Ascending aorta (tissue), 2 donors: ENCODE results near the gene VGLL1. TPM values are rescaled to one million over a fixed set of nuclear protein-coding genes. Genes with fewer than 3 reads are reported as not detected.

Source experiments
- DNase-seq, 2 donors: peaks; one replicate each; pipeline ENCODE4 v3.0.0-alpha.2; 2019; ENCODE audit warnings: low spot score in 2 of 2
- H3K27ac ChIP-seq, 2 donors: fragments of 200-600 bp; sonication (generic); one replicate each; pipeline ENCODE4 v1.5.1; 2016 to 2017; ENCODE audit warnings: mild to moderate bottlenecking in 1 of 2
- H3K27me3 ChIP-seq: fragments of 200-600 bp; sonication (generic); one replicate; pipeline ENCODE4 v1.5.1; 2017
- H3K36me3 ChIP-seq, 2 donors: fragments of 200-600 bp; sonication (generic); one replicate each; pipeline ENCODE4 v1.5.1; 2016
- H3K4me1 ChIP-seq, 2 donors: fragments of 200-600 bp; sonication (generic); one replicate each; pipeline ENCODE4 v1.5.1; 2016 to 2017; ENCODE audit warnings: mild to moderate bottlenecking in 1 of 2
- H3K4me3 ChIP-seq, 2 donors: fragments of 200-600 bp; sonication (generic); one replicate each; pipeline ENCODE4 v1.5.1; 2016 to 2017; ENCODE audit warnings: mild to moderate bottlenecking in 1 of 2
- H3K9me3 ChIP-seq, 2 donors: fragments of 200-600 bp; sonication (generic); one replicate each; pipeline ENCODE4 v1.5.1; 2016
- intact Hi-C: fragments of 100-400 bp; cut with DNase I; formaldehyde crosslinking; loops from one replicate; pipeline ENCODE4 v1.15.1; 2023
- total RNA-seq: library from RNA; depleted of rRNA; stranded (reverse); fragments of >200 nt; gene quantifications from one replicate; pipeline ENCODE4 v1.1.0, GENCODE V29; 2016
- TF ChIP-seq, protein P1 (sequence below), 3 experiments: fragments of 200-600 bp in 2 of 3; fragments of 450-650 bp in 1 of 3; sonication (generic) in 2 of 3; IDR thresholded peaks; one replicate each; pipeline ENCODE4 v1.5.1; 2016 to 2019; ENCODE audit warnings: antibody characterized with exemption in 3 of 3, mild to moderate bottlenecking in 1 of 3, moderate library complexity in 1 of 3

Gene VGLL1
- total RNA-seq, 1 donor from 2014 or later = not detected

DNA sequence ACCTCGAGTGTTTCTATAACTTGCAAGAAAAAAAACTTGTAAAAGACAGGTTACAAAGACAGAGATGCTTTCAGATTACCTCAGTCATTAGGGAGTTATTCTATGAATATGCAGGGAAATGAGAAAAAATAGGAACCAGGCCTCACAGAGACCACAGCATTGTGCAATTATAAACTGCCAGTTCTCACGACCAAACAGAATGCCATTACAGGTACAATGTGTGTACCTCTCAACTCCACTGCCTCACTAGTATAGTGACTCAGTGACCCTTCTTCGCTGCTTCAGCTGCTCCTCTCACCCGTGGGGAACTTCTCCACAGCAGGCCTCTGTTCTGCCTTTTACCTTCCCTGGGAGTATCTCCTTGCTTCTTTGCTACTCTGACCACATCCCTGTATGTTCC is 37.0 kb upstream of the VGLL1 start:
- no peaks in the 10 kb centered on the region for H3K9me3 ChIP-seq
- H3K36me3 ChIP-seq = no peaks in the 10 kb centered on the region
- TF ChIP-seq, protein P1, sequence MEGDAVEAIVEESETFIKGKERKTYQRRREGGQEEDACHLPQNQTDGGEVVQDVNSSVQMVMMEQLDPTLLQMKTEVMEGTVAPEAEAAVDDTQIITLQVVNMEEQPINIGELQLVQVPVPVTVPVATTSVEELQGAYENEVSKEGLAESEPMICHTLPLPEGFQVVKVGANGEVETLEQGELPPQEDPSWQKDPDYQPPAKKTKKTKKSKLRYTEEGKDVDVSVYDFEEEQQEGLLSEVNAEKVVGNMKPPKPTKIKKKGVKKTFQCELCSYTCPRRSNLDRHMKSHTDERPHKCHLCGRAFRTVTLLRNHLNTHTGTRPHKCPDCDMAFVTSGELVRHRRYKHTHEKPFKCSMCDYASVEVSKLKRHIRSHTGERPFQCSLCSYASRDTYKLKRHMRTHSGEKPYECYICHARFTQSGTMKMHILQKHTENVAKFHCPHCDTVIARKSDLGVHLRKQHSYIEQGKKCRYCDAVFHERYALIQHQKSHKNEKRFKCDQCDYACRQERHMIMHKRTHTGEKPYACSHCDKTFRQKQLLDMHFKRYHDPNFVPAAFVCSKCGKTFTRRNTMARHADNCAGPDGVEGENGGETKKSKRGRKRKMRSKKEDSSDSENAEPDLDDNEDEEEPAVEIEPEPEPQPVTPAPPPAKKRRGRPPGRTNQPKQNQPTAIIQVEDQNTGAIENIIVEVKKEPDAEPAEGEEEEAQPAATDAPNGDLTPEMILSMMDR (IDR thresholded peaks at IDR 0.05) = no peak
- intact Hi-C loops = loop anchor here (5.0 to 10.0 kb wide), 5 partner anchors 228 to 523 kb away; partner anchors contain the start of gene MMGT1
- no peak overlapping the region for H3K4me3 ChIP-seq
- DNase-seq = no peak
- H3K27ac ChIP-seq = no peak overlapping the region
- peaks cover 4% of the 10 kb centered on the region for H3K27me3 ChIP-seq
- H3K4me1 ChIP-seq = no peaks in the 10 kb centered on the region

DNA sequence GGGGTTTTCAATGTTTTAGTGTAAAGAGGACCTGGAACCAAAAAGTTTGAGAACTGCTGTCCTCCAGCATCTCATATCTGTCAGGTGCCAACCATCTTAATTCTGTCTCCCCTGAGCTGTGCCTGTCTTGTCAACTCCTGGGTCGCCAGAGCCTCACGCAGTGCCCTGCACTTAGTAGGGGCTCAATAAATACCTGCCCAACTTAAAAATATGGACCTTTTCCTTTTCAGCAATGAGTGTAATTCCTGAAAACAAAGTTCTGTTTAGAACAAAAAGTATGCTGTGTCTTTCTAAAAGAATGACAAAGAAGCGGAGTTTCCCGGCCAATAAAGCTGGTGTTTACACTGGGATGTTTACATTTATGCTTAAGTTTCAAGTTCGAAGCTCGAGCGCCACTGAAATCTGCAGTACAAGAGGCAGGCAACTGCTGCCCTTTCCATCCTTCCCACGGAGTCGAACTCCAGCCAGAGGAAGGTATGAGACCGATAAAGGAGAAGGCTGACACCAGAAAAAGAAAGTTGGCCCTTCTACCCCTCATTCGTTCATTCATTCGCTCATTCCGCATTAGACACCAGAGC is 35.7 kb upstream of the VGLL1 start:
- Histone ChIP-seq H3K9me3 (no peaks in the 10 kb centered on the region), H3K4me1 (no peaks in the 10 kb centered on the region), H3K27me3 (peaks cover 4% of the 10 kb centered on the region), H3K27ac (peak overlapping the region; percentile 86 to 93), H3K36me3 (peaks cover 0 to 5% of the 10 kb centered on the region in 2 donors), H3K4me3 (peak overlapping the region; percentile 58 to 75)
- no peak for DNase-seq
- TF ChIP-seq, protein P1 (IDR thresholded peaks at IDR 0.05) = no peak
- intact Hi-C loops = loop anchor here (5.0 to 10.0 kb wide), 5 partner anchors 229 to 524 kb away; partner anchors contain the start of gene MMGT1

DNA sequence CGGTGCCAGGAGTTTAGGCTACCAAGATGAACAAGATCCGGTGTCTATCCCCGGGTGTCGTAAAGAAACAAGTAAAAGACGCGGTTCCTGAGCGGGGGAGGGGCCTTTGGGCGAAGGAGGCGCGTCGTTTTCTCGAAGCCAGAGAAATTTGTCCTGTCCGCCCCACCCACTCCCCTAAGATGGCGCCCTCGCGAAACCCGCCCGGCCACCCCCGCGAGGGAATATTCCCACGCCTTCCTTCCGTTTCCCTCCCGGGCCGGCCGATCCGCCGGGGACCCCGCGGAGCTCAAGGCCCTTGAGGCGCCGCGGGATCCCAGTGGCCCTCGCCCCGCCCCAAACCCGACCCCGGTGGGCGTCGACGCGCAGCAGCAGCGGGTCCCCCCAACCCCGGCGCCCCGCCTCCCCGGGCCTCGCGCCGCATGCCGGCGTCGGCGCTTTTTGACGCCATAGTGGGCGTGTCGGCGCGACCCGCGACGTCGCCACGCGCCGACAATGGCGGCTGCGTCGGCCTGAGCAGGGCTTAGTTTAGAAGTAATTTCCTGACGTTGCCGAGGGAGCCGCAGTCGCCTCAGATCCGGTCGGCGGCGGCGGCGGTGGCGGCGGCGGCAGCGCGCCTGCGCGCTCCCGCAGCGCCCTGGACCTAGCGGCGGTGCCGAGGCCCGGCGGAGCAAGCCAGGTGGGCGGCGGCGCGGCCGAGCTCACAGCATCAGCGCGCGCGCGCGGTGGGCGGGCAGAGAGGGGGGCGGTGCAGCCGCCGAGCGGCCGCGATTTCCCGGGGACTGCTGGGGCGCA is 35.1 kb upstream of the VGLL1 start:
- Histone ChIP-seq H3K27ac (peak overlapping the region; percentile 86 to 93), H3K27me3 (peaks cover 3% of the 10 kb centered on the region), H3K4me3 (peak overlapping the region; percentile 58 to 75), H3K36me3 (peaks cover 0 to 10% of the 10 kb centered on the region in 2 donors), H3K9me3 (no peaks in the 10 kb centered on the region), H3K4me1 (no peaks in the 10 kb centered on the region)
- DNase-seq = peak; percentile 49 to 93
- intact Hi-C loops = loop anchor here (5.0 to 10.0 kb wide), 5 partner anchors 230 to 525 kb away; partner anchors contain the start of gene MMGT1
- TF ChIP-seq, protein P1 (IDR thresholded peaks at IDR 0.05) = peak in 1 of 3 experiments; percentile 3

DNA sequence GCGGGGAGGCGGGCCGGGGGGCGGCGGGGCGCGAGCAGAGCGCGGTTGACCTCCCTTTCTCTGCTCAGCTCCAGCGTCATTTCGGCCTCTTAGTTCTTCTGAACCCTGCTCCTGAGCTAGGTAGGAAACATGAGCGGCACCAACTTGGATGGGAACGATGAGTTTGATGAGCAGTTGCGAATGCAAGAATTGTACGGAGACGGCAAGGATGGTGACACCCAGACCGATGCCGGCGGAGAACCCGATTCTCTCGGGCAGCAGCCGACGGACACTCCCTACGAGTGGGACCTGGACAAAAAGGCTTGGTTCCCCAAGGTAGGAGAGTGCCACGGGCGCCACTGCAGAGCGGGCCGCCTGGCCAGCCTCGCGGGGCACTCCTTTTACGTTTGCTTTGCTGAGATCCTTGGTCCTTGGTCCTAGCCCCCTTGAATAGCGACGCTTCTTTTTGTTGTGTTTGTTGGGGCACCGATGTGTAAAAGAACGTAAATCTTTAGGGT is 34.4 kb upstream of the VGLL1 start, which contains the start of gene HTATSF1:
TSS of gene HTATSF1 (plus strand) at position 37 of the 497 bp plus-strand sequence. CDS start at position 130, 93 bp downstream.
- H3K4me1 ChIP-seq = no peaks in the 10 kb centered on the region
- H3K27ac ChIP-seq = peak within 1 kb of the TSS; percentile 86 to 93
- peaks cover 0 to 14% of the 10 kb centered on the region in 2 donors for H3K36me3 ChIP-seq
- TF ChIP-seq, protein P1 (IDR thresholded peaks at IDR 0.05) = no peak
- H3K27me3 ChIP-seq = no peaks in the 10 kb centered on the region
- no peak for DNase-seq
- peak within 1 kb of the TSS; percentile 58 to 75 for H3K4me3 ChIP-seq
- intact Hi-C loops = loop anchor here (5.0 to 10.0 kb wide), 5 partner anchors 230 to 525 kb away; partner anchors contain the start of gene MMGT1
- no peaks in the 10 kb centered on the region for H3K9me3 ChIP-seq

DNA sequence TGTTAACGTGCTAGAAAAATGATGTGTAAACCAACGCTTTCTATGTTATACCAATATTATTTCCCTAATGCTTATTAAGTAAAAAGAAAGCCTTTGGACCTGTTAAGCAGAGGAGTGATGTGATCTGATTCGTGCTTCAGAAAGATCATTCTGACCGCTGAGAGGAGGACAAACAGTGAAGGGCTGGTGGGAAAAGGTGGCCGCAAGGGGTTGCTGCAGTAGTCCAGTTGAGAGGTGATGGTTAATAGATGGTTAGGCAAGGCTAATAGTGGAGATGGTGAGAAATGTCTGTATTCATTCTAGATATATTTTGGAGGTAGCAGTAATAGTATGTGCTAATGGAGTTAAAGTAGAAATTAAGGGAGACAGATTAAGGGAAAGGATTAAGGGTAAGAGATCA is 12.9 kb upstream of the VGLL1 start:
- TF ChIP-seq, protein P1 (IDR thresholded peaks at IDR 0.05) = no peak
- intact Hi-C loops = no loop called here

More for the DNA sequence above, 12.9 kb upstream of the VGLL1 start:
- H3K4me1 ChIP-seq = no peaks in the 10 kb centered on the region
- H3K27ac ChIP-seq = no peak overlapping the region
- H3K4me3 ChIP-seq = no peak overlapping the region
- H3K36me3 ChIP-seq = no peaks in the 10 kb centered on the region
- no peak for DNase-seq
- no peaks in the 10 kb centered on the region for H3K27me3 ChIP-seq
- no peaks in the 10 kb centered on the region for H3K9me3 ChIP-seq
